ENCODE measurements around the gene CEMIP2. TPM values are rescaled to one million over a fixed set of nuclear protein-coding genes. Genes with fewer than 3 reads are reported as not detected.

The CEMIP2 gene
- total RNA-seq, 2 experiments from 2014 or later = 46.5 TPM

GRCh38 chr9:71634752-71635151 is 133.6 kb downstream of the CEMIP2 start:
- Mint-ChIP-seq H3K9me3 (ENCODE audit: insufficient read depth) (no peaks in the 10 kb centered on the region), H3K27me3 (ENCODE audit: low read depth) (peaks cover 5% of the 10 kb centered on the region), H3K4me3 (no peak overlapping the region), H3K4me1 (ENCODE audit: low read depth) (peaks cover 43% of the 10 kb centered on the region), H3K27ac (no peak overlapping the region), H3K36me3 (ENCODE audit: low read depth) (no peaks in the 10 kb centered on the region)
- ATAC-seq (no peak), DNase-seq (no peak)
- CTCF ChIA-PET = no interaction called here
- POLR2A ChIA-PET = no interaction called here

Other genes with a start within 250 kb of the CEMIP2 start
- gene ABHD17B, start 142.7 kb upstream of the CEMIP2 start, total RNA-seq = 10 to 100 TPM; 27.2 to 28.3 TPM
- gene C9orf85, start 143.1 kb upstream of the CEMIP2 start, total RNA-seq = 10 to 100 TPM; 11.1 to 12.0 TPM